Mesenchymal stem cell (in vitro differentiated cells and primary cell): ENCODE data around the gene KXD1.

Experiments
- DNase-seq: peaks from one replicate; pipeline ENCODE4 v3.0.0-alpha.2; 2013
- H2AFZ ChIP-seq: one replicate; pipeline ENCODE4 v1.6.1; 2013; ENCODE audit warnings: low read depth, mild to moderate bottlenecking, control low read depth, inconsistent platforms, low read length, moderate library complexity
- H2AK5ac ChIP-seq: 2 replicates; pipeline ENCODE4 v1.6.1; 2013; ENCODE audit warnings: low read length, moderate library complexity, mild to moderate bottlenecking, inconsistent platforms; ENCODE audit not compliant: severe bottlenecking
- H2BK120ac ChIP-seq: one replicate; pipeline ENCODE4 v1.6.1; 2013; ENCODE audit warnings: low read depth, mild to moderate bottlenecking, inconsistent platforms, low read length, moderate library complexity
- H2BK12ac ChIP-seq, 2 experiments: one replicate each; pipeline ENCODE4 v1.6.1; 2013; ENCODE audit warnings: inconsistent platforms in 2 of 2, low read length in 2 of 2, mild to moderate bottlenecking in 2 of 2, moderate library complexity in 2 of 2, control low read depth in 1 of 2
- H2BK15ac ChIP-seq: one replicate; pipeline ENCODE4 v1.6.1; 2013; ENCODE audit warnings: mild to moderate bottlenecking, low read depth, inconsistent platforms; ENCODE audit not compliant: poor library complexity, severe bottlenecking
- H2BK5ac ChIP-seq: 2 replicates; pipeline ENCODE4 v1.6.1; 2013; ENCODE audit warnings: low read depth, mild to moderate bottlenecking, low read length, control low read depth, inconsistent platforms; ENCODE audit not compliant: poor library complexity, severe bottlenecking
- H3K14ac ChIP-seq, 2 experiments: one replicate each; pipeline ENCODE4 v1.6.1; 2013; ENCODE audit warnings: inconsistent platforms in 2 of 2, low read length in 2 of 2, control low read depth in 1 of 2, mild to moderate bottlenecking in 1 of 2, moderate library complexity in 1 of 2
- H3K18ac ChIP-seq, 2 experiments: one replicate each; pipeline ENCODE4 v1.6.1; 2013; ENCODE audit warnings: inconsistent platforms in 2 of 2, low read length in 2 of 2, control low read depth in 1 of 2, low read depth in 1 of 2, mild to moderate bottlenecking in 1 of 2
- H3K23ac ChIP-seq, 2 experiments: one replicate each; pipeline ENCODE4 v1.6.1; 2013; ENCODE audit warnings: inconsistent platforms in 2 of 2, low read length in 2 of 2, mild to moderate bottlenecking in 2 of 2, moderate library complexity in 2 of 2, control low read depth in 1 of 2
- H3K27ac ChIP-seq: 2 replicates; pipeline ENCODE4 v1.5.1; 2013; ENCODE audit warnings: mild to moderate bottlenecking, moderate library complexity, low read length, control low read depth, inconsistent platforms; ENCODE audit not compliant: poor library complexity, severe bottlenecking
- H3K27me3 ChIP-seq, 2 experiments: 2 replicates each; pipeline versions ENCODE4 v1.6.1 to v1.7.0; 2013; ENCODE audit warnings: low read length in 2 of 2, mild to moderate bottlenecking in 2 of 2, moderate library complexity in 2 of 2, control low read depth in 1 of 2, inconsistent platforms in 1 of 2; ENCODE audit not compliant: control insufficient read depth in 1 of 2, insufficient read depth in 1 of 2
- H3K36me3 ChIP-seq, 2 experiments: 2 replicates each; pipeline versions ENCODE4 v1.6.1 to v1.7.0; 2013; ENCODE audit warnings: low read length in 2 of 2, control low read depth in 1 of 2, inconsistent platforms in 1 of 2, low read depth in 1 of 2, mild to moderate bottlenecking in 1 of 2; ENCODE audit not compliant: insufficient read depth in 2 of 2, control insufficient read depth in 1 of 2
- H3K4ac ChIP-seq, 2 experiments: one replicate each; pipeline ENCODE4 v1.6.1; 2013; ENCODE audit warnings: inconsistent platforms in 2 of 2, low read length in 2 of 2, mild to moderate bottlenecking in 2 of 2, moderate library complexity in 2 of 2, control low read depth in 1 of 2, low read depth in 1 of 2
- H3K4me1 ChIP-seq: 2 replicates; pipeline ENCODE4 v1.6.1; 2013; ENCODE audit warnings: low read depth, low read length, control low read depth; ENCODE audit not compliant: control insufficient read depth, insufficient read depth
- H3K4me2 ChIP-seq: 2 replicates; pipeline ENCODE4 v1.6.1; 2013; ENCODE audit warnings: low read length, mild to moderate bottlenecking, inconsistent platforms; ENCODE audit not compliant: poor library complexity, severe bottlenecking
- H3K4me3 ChIP-seq, 2 experiments: 2 replicates each; pipeline versions ENCODE4 v1.5.1 to v1.7.0; 2013; ENCODE audit warnings: low read length in 2 of 2, mild to moderate bottlenecking in 2 of 2, control low read depth in 1 of 2, low read depth in 1 of 2; ENCODE audit not compliant: insufficient read depth in 1 of 2
- H3K79me1 ChIP-seq: replicated peaks from 2 replicates; pipeline ENCODE4 v1.6.1; 2013; ENCODE audit warnings: mild to moderate bottlenecking, control low read depth, low read length, inconsistent platforms; ENCODE audit not compliant: poor library complexity, severe bottlenecking
- H3K9ac ChIP-seq: 2 replicates; pipeline ENCODE4 v1.7.0; 2013; ENCODE audit warnings: mild to moderate bottlenecking, low read length, moderate library complexity
- H3K9me3 ChIP-seq: 2 replicates; pipeline ENCODE4 v1.7.0; 2013; ENCODE audit warnings: mild to moderate bottlenecking, low read length; ENCODE audit not compliant: control insufficient read depth
- H4K8ac ChIP-seq: one replicate; pipeline ENCODE4 v1.6.1; 2013; ENCODE audit warnings: inconsistent platforms, mild to moderate bottlenecking, low read length, moderate library complexity
- H4K91ac ChIP-seq: one replicate; pipeline ENCODE4 v1.6.1; 2013; ENCODE audit warnings: mild to moderate bottlenecking, low read length, inconsistent platforms
- WGBS: methylation state at CpG from one replicate; pipeline ENCODE4 v1.1.7; 2013; ENCODE audit warnings: mixed read lengths; 5-methylcytosine and 5-hydroxymethylcytosine counted together

The KXD1 gene

DNA sequence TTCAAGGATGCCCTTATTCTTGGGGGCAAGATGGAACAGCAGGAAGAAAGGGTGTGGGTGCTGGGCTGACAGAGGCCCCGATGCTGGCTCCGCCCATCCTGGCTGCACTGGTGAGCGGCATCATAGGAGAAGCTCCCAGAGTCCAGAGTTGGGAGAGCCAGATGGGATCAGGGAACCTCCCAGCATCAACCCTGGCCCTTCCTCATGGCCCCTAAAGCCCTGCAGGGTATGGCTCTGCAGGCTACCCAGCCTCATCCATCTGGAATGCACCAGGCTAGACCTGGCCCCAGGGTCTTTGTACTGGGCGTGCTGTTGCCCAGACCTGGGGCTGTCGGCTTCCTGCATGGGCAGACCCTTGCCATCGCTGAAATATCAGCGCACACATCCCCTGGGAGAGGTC, 27.9 kb upstream of the KXD1 start:
- Histone ChIP-seq H3K9me3 (no peaks in the 10 kb centered on the region), H4K8ac (peak overlapping the region; percentile 49), H3K9ac (no peak overlapping the region), H2BK12ac (no peak overlapping the region), H3K27me3 (no peaks in the 10 kb centered on the region), H3K4ac (peak overlapping the region in 1 of 2 experiments; percentile 54), H3K18ac (no peak overlapping the region), H3K36me3 (peaks cover 25 to 33% of the 10 kb centered on the region in 2 experiments), H2BK120ac (no peak overlapping the region), H3K27ac (no peak overlapping the region), H3K4me2 (no peak overlapping the region), H3K4me3 (no peak overlapping the region), H3K79me1 (peaks cover 7% of the 10 kb centered on the region), H2BK15ac (no peak overlapping the region), H2AFZ (no peak overlapping the region), H2BK5ac (no peak overlapping the region), H3K23ac (no peak overlapping the region), H3K4me1 (peaks cover 9% of the 10 kb centered on the region), H3K14ac (no peak overlapping the region), H2AK5ac (no peak overlapping the region), H4K91ac (peak overlapping the region; percentile 48)
- DNase-seq, result no peak
- 90% methylated on average over 7 of the region's 7 CpGs for WGBS

GRCh38 chr19:18531485-18531884, 26.2 kb upstream of the KXD1 start:
- Histone ChIP-seq H2AK5ac (no peak overlapping the region), H4K91ac (no peak overlapping the region), H3K36me3 (peaks cover 40 to 47% of the 10 kb centered on the region in 2 experiments), H3K27ac (no peak overlapping the region), H2BK15ac (no peak overlapping the region), H3K4me2 (no peak overlapping the region), H3K23ac (no peak overlapping the region), H2BK12ac (peak overlapping the region in 1 of 2 experiments; percentile 31), H4K8ac (no peak overlapping the region), H3K79me1 (peaks cover 16% of the 10 kb centered on the region), H3K27me3 (no peaks in the 10 kb centered on the region), H2AFZ (no peak overlapping the region), H3K4ac (no peak overlapping the region), H3K4me1 (peaks cover 9% of the 10 kb centered on the region), H2BK120ac (no peak overlapping the region), H2BK5ac (no peak overlapping the region), H3K9me3 (no peaks in the 10 kb centered on the region), H3K18ac (no peak overlapping the region), H3K4me3 (no peak overlapping the region), H3K14ac (no peak overlapping the region), H3K9ac (no peak overlapping the region)
- DNase-seq, result no peak
- 96% methylated on average over 7 of the region's 9 CpGs for WGBS

GRCh38 chr19:18532168-18532890, 25.3 kb upstream of the KXD1 start:
- no peaks in the 10 kb centered on the region for H3K27me3 ChIP-seq

GRCh38 chr19:18533058-18533457, 24.6 kb upstream of the KXD1 start:
- H3K23ac ChIP-seq, result no peak overlapping the region
- no peak overlapping the region for H3K18ac ChIP-seq
- H4K8ac ChIP-seq, result no peak overlapping the region
- H3K9me3 ChIP-seq, result no peaks in the 10 kb centered on the region
- no peak overlapping the region for H3K4ac ChIP-seq
- H3K9ac ChIP-seq, result no peak overlapping the region
- H2AFZ ChIP-seq, result no peak overlapping the region
- H3K4me1 ChIP-seq, result peaks cover 8% of the 10 kb centered on the region
- no peak overlapping the region for H3K27ac ChIP-seq
- no peak for DNase-seq
- H2BK12ac ChIP-seq, result no peak overlapping the region
- H3K4me3 ChIP-seq, result no peak overlapping the region
- no peak overlapping the region for H3K4me2 ChIP-seq
- H2BK15ac ChIP-seq, result no peak overlapping the region
- H3K27me3 ChIP-seq, result no peaks in the 10 kb centered on the region
- no peak overlapping the region for H2BK120ac ChIP-seq
- no peak overlapping the region for H4K91ac ChIP-seq
- H2BK5ac ChIP-seq, result no peak overlapping the region
- H3K14ac ChIP-seq, result no peak overlapping the region
- no peak overlapping the region for H2AK5ac ChIP-seq
- H3K36me3 ChIP-seq, result peaks cover 55 to 63% of the 10 kb centered on the region in 2 experiments
- 96% methylated on average over 4 of the region's 4 CpGs for WGBS
- peaks cover 24% of the 10 kb centered on the region for H3K79me1 ChIP-seq

More at GRCh38 chr19:18532168-18532890, 25.3 kb upstream of the KXD1 start:
- Histone ChIP-seq H3K79me1 (peaks cover 20% of the 10 kb centered on the region), H3K14ac (no peak overlapping the region), H4K8ac (no peak overlapping the region), H2BK15ac (no peak overlapping the region), H3K4me2 (no peak overlapping the region), H2BK12ac (no peak overlapping the region), H3K18ac (no peak overlapping the region), H2AFZ (no peak overlapping the region), H3K4ac (no peak overlapping the region), H2AK5ac (no peak overlapping the region), H3K23ac (no peak overlapping the region), H3K4me3 (no peak overlapping the region), H3K9me3 (no peaks in the 10 kb centered on the region), H3K9ac (no peak overlapping the region), H2BK5ac (no peak overlapping the region), H2BK120ac (no peak overlapping the region), H3K36me3 (peaks cover 48 to 55% of the 10 kb centered on the region in 2 experiments), H3K27ac (no peak overlapping the region), H3K4me1 (peaks cover 9% of the 10 kb centered on the region), H4K91ac (no peak overlapping the region)
- 91% methylated on average over 20 of the region's 22 CpGs for WGBS
- no peak for DNase-seq
